ENCODE data around the gene ASIC1. TPM values are rescaled to one million over a fixed set of nuclear protein-coding genes. Genes with fewer than 3 reads are reported as not detected.

The ASIC1 gene
- total and polyA plus RNA-seq, 2 experiments from 2014 or later, result 0.76 to 1.5 TPM

GRCh38 chr12:50117057-50117622 lies 59.7 kb downstream of the ASIC1 start (continued):
- TF ChIP-seq ZNF462 (CRISPR knock-in tag; IDR thresholded peaks at IDR 0.05) (no peak), POLR2AphosphoS5 (IDR thresholded peaks at IDR 0.05; ENCODE audit: low read depth) (no peak), ZNF114 (CRISPR knock-in tag; IDR thresholded peaks at IDR 0.05) (no peak), CREB1 (CRISPR knock-in tag; IDR thresholded peaks at IDR 0.05; ENCODE audit: low read depth) (no peak), ZNF331 (CRISPR knock-in tag; IDR thresholded peaks at IDR 0.05; ENCODE audit: low read depth) (no peak)
- TF ChIP-seq, protein P1, sequence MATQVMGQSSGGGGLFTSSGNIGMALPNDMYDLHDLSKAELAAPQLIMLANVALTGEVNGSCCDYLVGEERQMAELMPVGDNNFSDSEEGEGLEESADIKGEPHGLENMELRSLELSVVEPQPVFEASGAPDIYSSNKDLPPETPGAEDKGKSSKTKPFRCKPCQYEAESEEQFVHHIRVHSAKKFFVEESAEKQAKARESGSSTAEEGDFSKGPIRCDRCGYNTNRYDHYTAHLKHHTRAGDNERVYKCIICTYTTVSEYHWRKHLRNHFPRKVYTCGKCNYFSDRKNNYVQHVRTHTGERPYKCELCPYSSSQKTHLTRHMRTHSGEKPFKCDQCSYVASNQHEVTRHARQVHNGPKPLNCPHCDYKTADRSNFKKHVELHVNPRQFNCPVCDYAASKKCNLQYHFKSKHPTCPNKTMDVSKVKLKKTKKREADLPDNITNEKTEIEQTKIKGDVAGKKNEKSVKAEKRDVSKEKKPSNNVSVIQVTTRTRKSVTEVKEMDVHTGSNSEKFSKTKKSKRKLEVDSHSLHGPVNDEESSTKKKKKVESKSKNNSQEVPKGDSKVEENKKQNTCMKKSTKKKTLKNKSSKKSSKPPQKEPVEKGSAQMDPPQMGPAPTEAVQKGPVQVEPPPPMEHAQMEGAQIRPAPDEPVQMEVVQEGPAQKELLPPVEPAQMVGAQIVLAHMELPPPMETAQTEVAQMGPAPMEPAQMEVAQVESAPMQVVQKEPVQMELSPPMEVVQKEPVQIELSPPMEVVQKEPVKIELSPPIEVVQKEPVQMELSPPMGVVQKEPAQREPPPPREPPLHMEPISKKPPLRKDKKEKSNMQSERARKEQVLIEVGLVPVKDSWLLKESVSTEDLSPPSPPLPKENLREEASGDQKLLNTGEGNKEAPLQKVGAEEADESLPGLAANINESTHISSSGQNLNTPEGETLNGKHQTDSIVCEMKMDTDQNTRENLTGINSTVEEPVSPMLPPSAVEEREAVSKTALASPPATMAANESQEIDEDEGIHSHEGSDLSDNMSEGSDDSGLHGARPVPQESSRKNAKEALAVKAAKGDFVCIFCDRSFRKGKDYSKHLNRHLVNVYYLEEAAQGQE (IDR thresholded peaks at IDR 0.05; ENCODE audit: unreplicated experiment), result no peak
